ENCODE results near the gene RSPO4.

Gene RSPO4

GRCh38 chr20:972256-972655, 29.9 kb downstream of the RSPO4 start:
- Mint-ChIP-seq H3K9me3 (no peaks in the 10 kb centered on the region), H3K4me1 (no peaks in the 10 kb centered on the region), H3K4me3 (no peak overlapping the region), H3K27ac (no peak overlapping the region), H3K27me3 (ENCODE audit: low read depth, poor library complexity) (peaks cover 17% of the 10 kb centered on the region), H3K36me3 (ENCODE audit: low read depth) (no peaks in the 10 kb centered on the region)
- TF ChIP-seq CTCF (IDR thresholded peaks at IDR 0.05), result no peak
- no peak for DNase-seq

GRCh38 chr20:971346-971745, 30.8 kb downstream of the RSPO4 start:
- Mint-ChIP-seq H3K9me3 (no peaks in the 10 kb centered on the region), H3K36me3 (ENCODE audit: low read depth) (no peaks in the 10 kb centered on the region), H3K4me1 (no peaks in the 10 kb centered on the region), H3K27ac (no peak overlapping the region), H3K4me3 (no peak overlapping the region), H3K27me3 (ENCODE audit: low read depth, poor library complexity) (peaks cover 17% of the 10 kb centered on the region)
- no peak for TF ChIP-seq CTCF (IDR thresholded peaks at IDR 0.05)
- DNase-seq, result no peak

- Mint-ChIP-seq H3K27ac (no peak overlapping the region), H3K27me3 (ENCODE audit: low read depth, poor library complexity) (peaks cover 13% of the 10 kb centered on the region), H3K36me3 (ENCODE audit: low read depth) (no peaks in the 10 kb centered on the region), H3K4me1 (peaks cover 6% of the 10 kb centered on the region), H3K9me3 (no peaks in the 10 kb centered on the region), H3K4me3 (no peak overlapping the region)
- TF ChIP-seq CTCF (IDR thresholded peaks at IDR 0.05), result no peak
- no peak for DNase-seq
These were observed 32.2 kb downstream of the RSPO4 start for GRCh38 chr20:969868-970267.

- H3K36me3 Mint-ChIP-seq (ENCODE audit: low read depth), result no peaks in the 10 kb centered on the region
- H3K4me3 Mint-ChIP-seq, result no peak overlapping the region
- peaks cover 13% of the 10 kb centered on the region for H3K27me3 Mint-ChIP-seq (ENCODE audit: low read depth, poor library complexity)
- DNase-seq, result no peak
- no peaks in the 10 kb centered on the region for H3K9me3 Mint-ChIP-seq
- H3K4me1 Mint-ChIP-seq, result peaks cover 6% of the 10 kb centered on the region
- no peak overlapping the region for H3K27ac Mint-ChIP-seq
- TF ChIP-seq CTCF (IDR thresholded peaks at IDR 0.05), result no peak
These were observed 34.0 kb downstream of the RSPO4 start for GRCh38 chr20:967796-968742.

- H3K27me3 Mint-ChIP-seq (ENCODE audit: low read depth, poor library complexity), result peaks cover 10% of the 10 kb centered on the region
- no peak for TF ChIP-seq CTCF (IDR thresholded peaks at IDR 0.05)
- H3K4me1 Mint-ChIP-seq, result peaks cover 6% of the 10 kb centered on the region
- H3K4me3 Mint-ChIP-seq, result no peak overlapping the region
- H3K27ac Mint-ChIP-seq, result no peak overlapping the region
- DNase-seq, result no peak
- no peaks in the 10 kb centered on the region for H3K36me3 Mint-ChIP-seq (ENCODE audit: low read depth)
- H3K9me3 Mint-ChIP-seq, result no peaks in the 10 kb centered on the region
These were observed 36.2 kb downstream of the RSPO4 start for GRCh38 chr20:965956-966355.

- Mint-ChIP-seq H3K9me3 (no peaks in the 10 kb centered on the region), H3K4me1 (peaks cover 12% of the 10 kb centered on the region), H3K4me3 (no peak overlapping the region), H3K36me3 (ENCODE audit: low read depth) (no peaks in the 10 kb centered on the region), H3K27ac (no peak overlapping the region), H3K27me3 (ENCODE audit: low read depth, poor library complexity) (no peaks in the 10 kb centered on the region)
- DNase-seq, result no peak
- no peak for TF ChIP-seq CTCF (IDR thresholded peaks at IDR 0.05)
These were observed 38.3 kb downstream of the RSPO4 start for GRCh38 chr20:963795-964194.

Data from nephron progenitor cell (in vitro differentiated cells).